Nephron (organoid): ENCODE results near the gene SYMPK.

ENCODE experiments used
- H3K27ac Mint-ChIP-seq, 3 experiments: 2 replicates each; pipeline ENCODE4 v1.8.0; 2020; ENCODE audit warnings: mixed read lengths in 3 of 3, mild to moderate bottlenecking in 2 of 3, moderate library complexity in 1 of 3
- H3K27me3 Mint-ChIP-seq: 2 replicates; pipeline ENCODE4 v1.8.0; 2021; ENCODE audit warnings: low read depth, mild to moderate bottlenecking, moderate library complexity, mixed read lengths
- H3K36me3 Mint-ChIP-seq: 2 replicates; pipeline ENCODE4 v1.8.0; 2020; ENCODE audit warnings: low read depth, mixed read lengths
- H3K4me1 Mint-ChIP-seq: 2 replicates; pipeline ENCODE4 v1.8.0; 2020; ENCODE audit warnings: mixed read lengths
- H3K4me3 Mint-ChIP-seq, 3 experiments: 2 replicates each; pipeline ENCODE4 v1.8.0; 2020; ENCODE audit warnings: mild to moderate bottlenecking in 3 of 3, mixed read lengths in 3 of 3, moderate library complexity in 2 of 3
- H3K9me3 Mint-ChIP-seq: 2 replicates; pipeline ENCODE4 v1.8.0; 2020; ENCODE audit warnings: mixed read lengths
- TF ChIP-seq, protein P1 (sequence below), 3 experiments: fragments of 200-600 bp; sonication (generic); IDR thresholded peaks; one replicate each; pipeline ENCODE4 v1.5.0; 2021; ENCODE audit warnings: antibody characterized with exemption in 3 of 3; ENCODE audit not compliant: unreplicated experiment in 3 of 3

SYMPK gene

DNA sequence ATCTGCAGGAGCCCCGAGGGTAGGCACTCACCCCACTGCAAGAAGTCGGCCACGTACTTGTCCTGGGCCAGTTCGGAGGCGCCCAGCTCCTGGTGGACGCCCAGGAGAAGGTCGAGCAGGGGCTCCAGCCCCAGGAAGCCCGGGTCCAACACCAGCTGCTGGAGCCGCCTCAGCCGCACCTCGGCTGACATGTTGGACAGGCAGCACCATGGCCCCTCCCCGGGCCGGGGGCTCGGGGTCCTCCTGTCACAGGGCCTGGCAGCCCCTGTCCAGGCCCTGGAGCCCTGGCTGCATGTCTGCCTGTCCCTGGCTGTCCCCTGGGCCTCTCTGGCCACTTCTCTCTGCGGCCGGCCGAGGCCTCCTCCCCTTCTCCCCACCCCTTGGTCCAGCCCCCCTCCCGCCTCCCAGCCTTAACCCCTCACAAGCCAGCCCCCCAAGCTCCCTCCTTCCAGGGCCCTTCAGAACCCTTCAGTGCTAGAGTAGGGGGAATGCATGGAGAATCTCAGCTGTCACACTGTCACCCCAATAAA is 80.7 kb downstream of the SYMPK start, which contains the start of gene DMPK:
Gene DMPK (minus strand): TSS at position 329 of the 530 bp plus-strand sequence. CDS start 138 bp downstream, at position 191.
- Mint-ChIP-seq H3K27me3 (no peaks in the 10 kb centered on the region), H3K4me1 (peaks cover 33% of the 10 kb centered on the region), H3K9me3 (no peaks in the 10 kb centered on the region), H3K4me3 (peak within 1 kb of the TSS; percentile 37 to 86 (median 83)), H3K27ac (peak within 1 kb of the TSS; percentile 51 to 63 (median 60)), H3K36me3 (peaks cover 12% of the 10 kb centered on the region)
- TF ChIP-seq, protein P1, sequence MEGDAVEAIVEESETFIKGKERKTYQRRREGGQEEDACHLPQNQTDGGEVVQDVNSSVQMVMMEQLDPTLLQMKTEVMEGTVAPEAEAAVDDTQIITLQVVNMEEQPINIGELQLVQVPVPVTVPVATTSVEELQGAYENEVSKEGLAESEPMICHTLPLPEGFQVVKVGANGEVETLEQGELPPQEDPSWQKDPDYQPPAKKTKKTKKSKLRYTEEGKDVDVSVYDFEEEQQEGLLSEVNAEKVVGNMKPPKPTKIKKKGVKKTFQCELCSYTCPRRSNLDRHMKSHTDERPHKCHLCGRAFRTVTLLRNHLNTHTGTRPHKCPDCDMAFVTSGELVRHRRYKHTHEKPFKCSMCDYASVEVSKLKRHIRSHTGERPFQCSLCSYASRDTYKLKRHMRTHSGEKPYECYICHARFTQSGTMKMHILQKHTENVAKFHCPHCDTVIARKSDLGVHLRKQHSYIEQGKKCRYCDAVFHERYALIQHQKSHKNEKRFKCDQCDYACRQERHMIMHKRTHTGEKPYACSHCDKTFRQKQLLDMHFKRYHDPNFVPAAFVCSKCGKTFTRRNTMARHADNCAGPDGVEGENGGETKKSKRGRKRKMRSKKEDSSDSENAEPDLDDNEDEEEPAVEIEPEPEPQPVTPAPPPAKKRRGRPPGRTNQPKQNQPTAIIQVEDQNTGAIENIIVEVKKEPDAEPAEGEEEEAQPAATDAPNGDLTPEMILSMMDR (IDR thresholded peaks at IDR 0.05; ENCODE audit: unreplicated experiment in 3 of 3): no peak

GRCh38 chr19:45781214-45782161 is 81.5 kb downstream of the SYMPK start:
- Mint-ChIP-seq H3K4me1 (peaks cover 33% of the 10 kb centered on the region), H3K27me3 (no peaks in the 10 kb centered on the region), H3K27ac (peak overlapping the region; percentile 28 to 40 (median 38)), H3K4me3 (peak overlapping the region; percentile 39 to 86 (median 83)), H3K36me3 (peaks cover 18% of the 10 kb centered on the region), H3K9me3 (no peaks in the 10 kb centered on the region)
- TF ChIP-seq, protein P1 (IDR thresholded peaks at IDR 0.05; ENCODE audit: unreplicated experiment in 3 of 3): no peak

GRCh38 chr19:45780448-45781213 is 82.3 kb downstream of the SYMPK start:
- Mint-ChIP-seq H3K27ac (peak overlapping the region; percentile 28 to 40 (median 38)), H3K4me1 (peaks cover 33% of the 10 kb centered on the region), H3K4me3 (peak overlapping the region; percentile 39 to 86 (median 83)), H3K27me3 (no peaks in the 10 kb centered on the region), H3K36me3 (peaks cover 16% of the 10 kb centered on the region), H3K9me3 (no peaks in the 10 kb centered on the region)
- TF ChIP-seq, protein P1 (IDR thresholded peaks at IDR 0.05; ENCODE audit: unreplicated experiment in 3 of 3): no peak

- H3K27ac Mint-ChIP-seq: no peak overlapping the region
- no peaks in the 10 kb centered on the region for H3K9me3 Mint-ChIP-seq
- peak overlapping the region; percentile 6 to 86 (median 75) for H3K4me3 Mint-ChIP-seq
- TF ChIP-seq, protein P1 (IDR thresholded peaks at IDR 0.05; ENCODE audit: unreplicated experiment in 3 of 3): no peak
- H3K36me3 Mint-ChIP-seq: peaks cover 16% of the 10 kb centered on the region
- H3K27me3 Mint-ChIP-seq: no peaks in the 10 kb centered on the region
- H3K4me1 Mint-ChIP-seq: peaks cover 33% of the 10 kb centered on the region
Measured at GRCh38 chr19:45780146-45780447, 82.8 kb downstream of the SYMPK start.

DNA sequence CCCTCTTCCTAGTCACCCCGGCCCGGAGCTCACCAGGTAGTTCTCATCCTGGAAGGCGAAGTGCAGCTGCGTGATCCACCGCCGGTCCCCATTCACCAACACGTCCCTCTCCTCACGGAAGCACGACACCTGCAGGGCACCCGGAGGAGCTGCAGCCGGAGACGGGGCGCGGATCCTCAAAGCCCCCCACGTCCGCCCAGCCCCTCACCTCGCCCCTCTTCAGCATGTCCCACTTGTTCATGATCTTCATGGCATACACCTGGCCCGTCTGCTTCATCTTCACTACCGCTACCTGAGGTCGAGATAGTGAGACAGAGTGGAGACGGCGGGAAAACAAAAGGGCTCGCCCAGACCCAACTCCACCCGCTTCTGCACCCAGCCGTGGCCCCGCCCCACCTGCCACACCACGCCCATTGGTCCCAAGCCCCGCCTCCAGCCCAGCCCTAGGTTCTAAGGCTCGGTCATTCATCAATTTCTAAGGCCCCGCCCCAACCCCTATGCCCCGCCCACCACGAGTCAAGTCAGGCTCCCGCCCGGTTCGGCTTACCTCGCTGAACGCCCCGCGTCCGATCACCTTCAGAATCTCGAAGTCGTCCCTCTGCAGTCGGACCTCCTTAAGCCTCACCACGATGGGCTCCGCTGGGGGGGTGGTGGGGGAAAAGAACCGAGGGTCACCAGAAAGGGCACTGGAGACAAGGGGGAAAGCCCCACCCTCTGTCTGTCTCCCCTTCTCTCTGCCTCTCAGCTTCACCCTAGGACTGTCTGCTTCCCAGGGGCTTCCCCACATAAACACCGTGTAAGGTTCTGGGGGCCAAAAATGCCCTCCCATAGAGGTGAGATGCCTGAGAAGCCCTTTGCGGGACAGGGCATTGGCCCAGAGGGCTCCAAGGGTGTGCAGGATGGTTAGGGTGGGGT is 83.5 kb downstream of the SYMPK start:
- Mint-ChIP-seq H3K4me1 (peaks cover 33% of the 10 kb centered on the region), H3K9me3 (no peaks in the 10 kb centered on the region), H3K4me3 (peak overlapping the region; percentile 74 to 86 (median 75)), H3K36me3 (peaks cover 21% of the 10 kb centered on the region), H3K27ac (peak overlapping the region in 2 of 3 experiments; percentile 10 to 22), H3K27me3 (no peaks in the 10 kb centered on the region)
- TF ChIP-seq, protein P1 (IDR thresholded peaks at IDR 0.05; ENCODE audit: unreplicated experiment in 3 of 3): peak; percentile 70 to 74 (median 73)
